Fibroblast of lung (primary cell): ENCODE measurements around the gene REV1. TPM values are rescaled to one million over a fixed set of nuclear protein-coding genes. Genes with fewer than 3 reads are reported as not detected.

Experiments used
- DNase-seq, 2 donors: peaks; one replicate each; pipeline versions ENCODE4 v3.0.0 to v3.0.0-alpha.2; 2010; ENCODE audit warnings: low read depth in 2 of 2
- H2AFZ ChIP-seq: 2 replicates; pipeline ENCODE4 v1.5.1; 2012; ENCODE audit warnings: low read length, control low read depth, inconsistent platforms
- H3K27ac ChIP-seq: 2 replicates; pipeline ENCODE4 v1.5.1; 2011; ENCODE audit warnings: low read length, control low read depth; ENCODE audit not compliant: insufficient read depth
- H3K27me3 ChIP-seq: 2 replicates; pipeline ENCODE4 v1.5.1; 2011; ENCODE audit warnings: mild to moderate bottlenecking, low read length; ENCODE audit not compliant: control insufficient read depth, insufficient read depth
- H3K36me3 ChIP-seq: 2 replicates; pipeline ENCODE4 v1.5.1; 2011; ENCODE audit warnings: low read length; ENCODE audit not compliant: control insufficient read depth, insufficient read depth
- H3K4me1 ChIP-seq: 2 replicates; pipeline ENCODE4 v1.5.1; 2011; ENCODE audit warnings: low read length; ENCODE audit not compliant: control insufficient read depth, insufficient read depth; ENCODE audit errors: extremely low read depth
- H3K4me2 ChIP-seq: 2 replicates; pipeline ENCODE4 v1.5.1; 2011; ENCODE audit warnings: low read length, control low read depth; ENCODE audit not compliant: insufficient read depth; ENCODE audit errors: extremely low read depth
- H3K4me3 ChIP-seq, 4 experiments: fragments of 200-600 bp in 1 of 4; sonication (generic) in 1 of 4; replicated peaks in 1 of 4; 2 replicates each; pipeline ENCODE4 v1.5.1; 2011 to 2016; ENCODE audit warnings: low read length in 4 of 4, low read depth in 3 of 4, mild to moderate bottlenecking in 3 of 4, control low read depth in 2 of 4, inconsistent platforms in 1 of 4, mixed read lengths in 1 of 4; ENCODE audit not compliant: insufficient read depth in 1 of 4; ENCODE audit errors: control extremely low read depth in 1 of 4
- H3K79me2 ChIP-seq: 2 replicates; pipeline ENCODE4 v1.5.1; 2012; ENCODE audit warnings: mild to moderate bottlenecking, low read length, inconsistent platforms; ENCODE audit not compliant: control insufficient read depth, insufficient read depth
- H3K9ac ChIP-seq: 2 replicates; pipeline ENCODE4 v1.5.1; 2011; ENCODE audit warnings: mild to moderate bottlenecking, low read length, control low read depth; ENCODE audit not compliant: insufficient read depth
- H3K9me3 ChIP-seq: 2 replicates; pipeline ENCODE4 v1.5.1; 2012; ENCODE audit warnings: low read depth, low read length; ENCODE audit not compliant: control insufficient read depth, insufficient read depth
- H4K20me1 ChIP-seq: 2 replicates; pipeline ENCODE4 v1.5.1; 2011; ENCODE audit warnings: low read length; ENCODE audit not compliant: control insufficient read depth, insufficient read depth; ENCODE audit errors: extremely low read depth
- CTCF ChIP-seq, 2 donors: IDR thresholded peaks in 1 of 2; conservative IDR thresholded peaks in 1 of 2; 1 replicate in 1 of 2; 2 replicates in 1 of 2; pipeline ENCODE4 v1.5.1; 2011 to 2012; ENCODE audit warnings: low read length in 2 of 2, control low read depth in 1 of 2, inconsistent platforms in 1 of 2, low read depth in 1 of 2, mild to moderate bottlenecking in 1 of 2
- EZH2 ChIP-seq: IDR thresholded peaks from 2 replicates; pipeline ENCODE4 v1.5.1; 2012; ENCODE audit warnings: low read length, control low read depth, mild to moderate bottlenecking; ENCODE audit errors: missing control alignments
- polyA plus RNA-seq, 2 donors: library from polyadenylated mRNA; depleted of rRNA in 1 of 2; stranded (reverse) in 1 of 2; unstranded in 1 of 2; fragments of >200 nt; gene quantifications; 2 replicates each; pipeline ENCODE4 v1.2.1, GENCODE V29; 2011 to 2012; ENCODE audit warnings: missing spikeins in 1 of 2
- total RNA-seq: library from RNA; depleted of rRNA; stranded (reverse); fragments of >200 nt; gene quantifications from 2 replicates; pipeline ENCODE4 v1.2.1, GENCODE V29; 2014

Gene REV1
- total and polyA plus RNA-seq, 2 donors (not counting 1 experiment from before 2014, with no cell fraction given), result 19.3 to 39.3 TPM

GRCh38 chr2:99399063-99399462, 90.8 kb downstream of the REV1 start:
- Histone ChIP-seq H3K9ac (no peak overlapping the region), H3K79me2 (no peaks in the 10 kb centered on the region), H3K27ac (no peak overlapping the region), H4K20me1 (no peaks in the 10 kb centered on the region), H3K36me3 (peaks cover 10% of the 10 kb centered on the region), H3K4me3 (no peak overlapping the region), H3K9me3 (no peaks in the 10 kb centered on the region), H3K4me1 (no peaks in the 10 kb centered on the region), H3K4me2 (no peak overlapping the region), H2AFZ (no peak overlapping the region), H3K27me3 (no peaks in the 10 kb centered on the region)
- TF ChIP-seq EZH2 (no peak), CTCF (conservative IDR thresholded peaks at IDR 0.05 in 1 of 2, IDR thresholded peaks at IDR 0.05 in 1 of 2; ENCODE audit: low read depth in 1 of 2, low read length in 2 of 2) (no peak)
- no peak for DNase-seq

GRCh38 chr2:99398303-99398702, 91.5 kb downstream of the REV1 start:
- Histone ChIP-seq H3K4me2 (no peak overlapping the region), H4K20me1 (no peaks in the 10 kb centered on the region), H3K27ac (no peak overlapping the region), H3K27me3 (no peaks in the 10 kb centered on the region), H3K9me3 (no peaks in the 10 kb centered on the region), H3K36me3 (peaks cover 8% of the 10 kb centered on the region), H2AFZ (no peak overlapping the region), H3K79me2 (no peaks in the 10 kb centered on the region), H3K4me1 (no peaks in the 10 kb centered on the region), H3K9ac (no peak overlapping the region), H3K4me3 (no peak overlapping the region)
- no peak for TF ChIP-seq CTCF (conservative IDR thresholded peaks at IDR 0.05 in 1 of 2, IDR thresholded peaks at IDR 0.05 in 1 of 2; ENCODE audit: low read depth in 1 of 2, low read length in 2 of 2)
- TF ChIP-seq EZH2, result no peak
- no peak for DNase-seq

- TF ChIP-seq EZH2 (no peak), CTCF (conservative IDR thresholded peaks at IDR 0.05 in 1 of 2, IDR thresholded peaks at IDR 0.05 in 1 of 2; ENCODE audit: low read depth in 1 of 2, low read length in 2 of 2) (no peak)
- H3K9ac ChIP-seq, result no peak overlapping the region
- peaks cover 8% of the 10 kb centered on the region for H3K36me3 ChIP-seq
- H3K4me2 ChIP-seq, result no peak overlapping the region
- no peak overlapping the region for H3K4me3 ChIP-seq
- no peak for DNase-seq
- no peaks in the 10 kb centered on the region for H4K20me1 ChIP-seq
- no peaks in the 10 kb centered on the region for H3K79me2 ChIP-seq
- no peak overlapping the region for H3K27ac ChIP-seq
- H3K4me1 ChIP-seq, result no peaks in the 10 kb centered on the region
- no peak overlapping the region for H2AFZ ChIP-seq
- H3K27me3 ChIP-seq, result no peaks in the 10 kb centered on the region
- no peaks in the 10 kb centered on the region for H3K9me3 ChIP-seq
Measured at GRCh38 chr2:99397266-99397920, 92.4 kb downstream of the REV1 start.
